OCI-LY3 (cell line): ENCODE data around the gene MEX3A.

Source experiments
- CTCF ChIP-seq: fragments of 200-600, 300-600 bp; sonication (generic); IDR thresholded peaks from 2 replicates; pipeline ENCODE4 v1.5.1; 2014; ENCODE audit warnings: antibody characterized with exemption, low read length, low read depth
- EZH2phosphoT487 ChIP-seq: fragments of 200-600 bp; shearing (Covaris generic); IDR thresholded peaks from 2 replicates; pipeline ENCODE4 v1.6.1; 2018; ENCODE audit warnings: antibody characterized with exemption, mixed run types, low read depth

- TF ChIP-seq CTCF = no peak
- no peak for TF ChIP-seq EZH2phosphoT487
Measured at GRCh38 chr1:156118177-156118868, 36.1 kb upstream of the MEX3A start.
